Gastroesophageal sphincter (tissue), 3 donors: ENCODE measurements around the gene MACIR.

Source experiments
- CTCF ChIP-seq, 4 experiments: fragments of 200-600 bp in 2 of 4; fragments of 450-650 bp in 2 of 4; sonication (generic) in 1 of 4; IDR thresholded peaks; one replicate each; pipeline ENCODE4 v1.5.1; 2017 to 2019; ENCODE audit warnings: antibody characterized with exemption in 4 of 4, mild to moderate bottlenecking in 2 of 4, moderate library complexity in 2 of 4
- EP300 ChIP-seq: sonication (generic); formaldehyde crosslinking; IDR thresholded peaks from one replicate; pipeline ENCODE4 v1.6.1; 2017; ENCODE audit warnings: antibody characterized with exemption, mild to moderate bottlenecking
- POLR2A ChIP-seq, 2 donors: fragments of 450-650 bp; IDR thresholded peaks; one replicate each; pipeline ENCODE4 v1.6.1; 2017; ENCODE audit warnings: antibody characterized with exemption in 2 of 2, mild to moderate bottlenecking in 2 of 2, moderate library complexity in 1 of 2
- POLR2AphosphoS5 ChIP-seq: sonication (generic); formaldehyde crosslinking; IDR thresholded peaks from one replicate; pipeline ENCODE4 v1.6.1; 2017; ENCODE audit warnings: antibody characterized with exemption

- no peak for TF ChIP-seq CTCF (IDR thresholded peaks at IDR 0.05)
- TF ChIP-seq POLR2A (IDR thresholded peaks at IDR 0.05): no peak
- TF ChIP-seq POLR2AphosphoS5: no peak
- TF ChIP-seq EP300: no peak
Observed at GRCh38 chr5:103271570-103272289, 13.2 kb downstream of the MACIR start.
